ENCODE results near the gene CHPF.

CHPF gene

GRCh38 chr2:219530048-219530963, 13.3 kb downstream of the CHPF start (continued):
- TF ChIP-seq ZNF654 (tag by site-specific recombination; IDR thresholded peaks at IDR 0.05; ENCODE audit: low read depth) = peak; percentile 96
- TF ChIP-seq ZNF23 (tag by site-specific recombination; IDR thresholded peaks at IDR 0.05; ENCODE audit: borderline replicate concordance) = no peak
- TF ChIP-seq ZBTB48 (tag by site-specific recombination; IDR thresholded peaks at IDR 0.05) = peak; percentile 42; the same call in 1 of the 2 replicates
- TF ChIP-seq ZNF26 (tag by site-specific recombination; IDR thresholded peaks at IDR 0.05) = no peak
- TF ChIP-seq ZNF24 (tag by site-specific recombination; IDR thresholded peaks at IDR 0.05) = no peak
- TF ChIP-seq ZNF660 (tag by site-specific recombination; IDR thresholded peaks at IDR 0.05) = no peak
- peak; percentile 96 for TF ChIP-seq ZIC2 (tag by site-specific recombination; IDR thresholded peaks at IDR 0.05)
- TF ChIP-seq YY1 (tag by site-specific recombination; IDR thresholded peaks at IDR 0.05) = no peak
- TF ChIP-seq ZNF112 (tag by site-specific recombination; IDR thresholded peaks at IDR 0.05) = no peak
- TF ChIP-seq ZBTB6 (tag by site-specific recombination; IDR thresholded peaks at IDR 0.05) = no peak
- TF ChIP-seq, protein P1, sequence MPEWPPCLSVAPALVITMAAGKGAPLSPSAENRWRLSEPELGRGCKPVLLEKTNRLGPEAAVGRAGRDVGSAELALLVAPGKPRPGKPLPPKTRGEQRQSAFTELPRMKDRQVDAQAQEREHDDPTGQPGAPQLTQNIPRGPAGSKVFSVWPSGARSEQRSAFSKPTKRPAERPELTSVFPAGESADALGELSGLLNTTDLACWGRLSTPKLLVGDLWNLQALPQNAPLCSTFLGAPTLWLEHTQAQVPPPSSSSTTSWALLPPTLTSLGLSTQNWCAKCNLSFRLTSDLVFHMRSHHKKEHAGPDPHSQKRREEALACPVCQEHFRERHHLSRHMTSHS (tag by site-specific recombination; IDR thresholded peaks at IDR 0.05) = no peak
- TF ChIP-seq GLIS2 (tag by site-specific recombination; IDR thresholded peaks at IDR 0.05) = peak; percentile 84
- TF ChIP-seq ZNF701 (tag by site-specific recombination; IDR thresholded peaks at IDR 0.05) = no peak
- TF ChIP-seq ZNF416 (tag by site-specific recombination; IDR thresholded peaks at IDR 0.05) = no peak
- peak; percentile 60 for TF ChIP-seq ZFHX2 (tag by site-specific recombination; conservative IDR thresholded peaks at IDR 0.05)
- TF ChIP-seq, protein P2, sequence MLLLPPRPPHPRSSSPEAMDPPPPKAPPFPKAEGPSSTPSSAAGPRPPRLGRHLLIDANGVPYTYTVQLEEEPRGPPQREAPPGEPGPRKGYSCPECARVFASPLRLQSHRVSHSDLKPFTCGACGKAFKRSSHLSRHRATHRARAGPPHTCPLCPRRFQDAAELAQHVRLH (tag by site-specific recombination; IDR thresholded peaks at IDR 0.05) = no peak
- TF ChIP-seq ZNF114 (tag by site-specific recombination; IDR thresholded peaks at IDR 0.05) = no peak
- TF ChIP-seq HOXC10 (CRISPR knock-in tag; IDR thresholded peaks at IDR 0.05) = no peak

- no peaks in the 10 kb centered on the region for H3K9me3 ChIP-seq (ENCODE audit: control insufficient read depth, insufficient read depth, low read depth, low read length)
- no peaks in the 10 kb centered on the region for H3K36me3 ChIP-seq (ENCODE audit: control insufficient read depth in 2 of 2, insufficient read depth in 1 of 2, low read length in 2 of 2)
- CTCF ChIA-PET = interaction anchor here (0.5 to 9.7 kb wide), 14 partner anchors 8 to 1544 kb away, joined by 3 to 252 read pairs (median 6); partner anchors contain the start of genes ASIC4 and GMPPA
- no peak overlapping the region for H3K4me3 ChIP-seq (ENCODE audit: low read depth, low read length)
- POLR2A ChIA-PET = interaction anchor here (0.8 to 1.4 kb wide), 2 partner anchors 11 to 29 kb away, joined by 3 to 6 read pairs; partner anchors contain the start of gene GMPPA
- H3K4me1 ChIP-seq (ENCODE audit: control insufficient read depth, insufficient read depth, low read length) = no peaks in the 10 kb centered on the region
- H3K27ac ChIP-seq (ENCODE audit: extremely low read depth, low read depth, low read length) = no peak overlapping the region
- TF ChIP-seq, protein P3, sequence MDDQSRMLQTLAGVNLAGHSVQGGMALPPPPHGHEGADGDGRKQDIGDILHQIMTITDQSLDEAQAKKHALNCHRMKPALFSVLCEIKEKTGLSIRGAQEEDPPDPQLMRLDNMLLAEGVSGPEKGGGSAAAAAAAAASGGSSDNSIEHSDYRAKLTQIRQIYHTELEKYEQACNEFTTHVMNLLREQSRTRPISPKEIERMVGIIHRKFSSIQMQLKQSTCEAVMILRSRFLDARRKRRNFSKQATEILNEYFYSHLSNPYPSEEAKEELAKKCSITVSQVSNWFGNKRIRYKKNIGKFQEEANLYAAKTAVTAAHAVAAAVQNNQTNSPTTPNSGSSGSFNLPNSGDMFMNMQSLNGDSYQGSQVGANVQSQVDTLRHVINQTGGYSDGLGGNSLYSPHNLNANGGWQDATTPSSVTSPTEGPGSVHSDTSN (CRISPR knock-in tag; IDR thresholded peaks at IDR 0.05) = no peak
- no peak for TF ChIP-seq ZNF629 (tag by site-specific recombination; IDR thresholded peaks at IDR 0.05)
- TF ChIP-seq ZNF449 (tag by site-specific recombination; IDR thresholded peaks at IDR 0.05) = no peak
- no peak for TF ChIP-seq SP7 (tag by site-specific recombination; IDR thresholded peaks at IDR 0.05)
- no peak for TF ChIP-seq GLIS1 (tag by site-specific recombination; IDR thresholded peaks at IDR 0.05)
- TF ChIP-seq ZNF148 (tag by site-specific recombination; IDR thresholded peaks at IDR 0.05; ENCODE audit: borderline replicate concordance) = no peak
- TF ChIP-seq, protein P4, sequence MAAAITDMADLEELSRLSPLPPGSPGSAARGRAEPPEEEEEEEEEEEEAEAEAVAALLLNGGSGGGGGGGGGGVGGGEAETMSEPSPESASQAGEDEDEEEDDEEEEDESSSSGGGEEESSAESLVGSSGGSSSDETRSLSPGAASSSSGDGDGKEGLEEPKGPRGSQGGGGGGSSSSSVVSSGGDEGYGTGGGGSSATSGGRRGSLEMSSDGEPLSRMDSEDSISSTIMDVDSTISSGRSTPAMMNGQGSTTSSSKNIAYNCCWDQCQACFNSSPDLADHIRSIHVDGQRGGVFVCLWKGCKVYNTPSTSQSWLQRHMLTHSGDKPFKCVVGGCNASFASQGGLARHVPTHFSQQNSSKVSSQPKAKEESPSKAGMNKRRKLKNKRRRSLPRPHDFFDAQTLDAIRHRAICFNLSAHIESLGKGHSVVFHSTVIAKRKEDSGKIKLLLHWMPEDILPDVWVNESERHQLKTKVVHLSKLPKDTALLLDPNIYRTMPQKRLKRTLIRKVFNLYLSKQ (tag by site-specific recombination; IDR thresholded peaks at IDR 0.05; ENCODE audit: borderline replicate concordance) = no peak
- TF ChIP-seq ZBTB7A (tag by site-specific recombination; IDR thresholded peaks at IDR 0.05; ENCODE audit: low read depth) = no peak
Measured at GRCh38 chr2:219527472-219527871, 16.1 kb downstream of the CHPF start.

Data from HEK293 (cell line).